ENCODE results near the gene BIN2. TPM values are rescaled to one million over a fixed set of nuclear protein-coding genes. Genes with fewer than 3 reads are reported as not detected.
A peak's percentile ranks its signal among the peaks of the same experiment; 100 is the strongest.

The BIN2 gene
- total and polyA plus RNA-seq, 9 of the 15 experiments (the other 6 are each of a cell fraction or from before 2014, with no cell fraction given): 0.04 to 0.39 (median 0.25) TPM; not detected in 1

DNA sequence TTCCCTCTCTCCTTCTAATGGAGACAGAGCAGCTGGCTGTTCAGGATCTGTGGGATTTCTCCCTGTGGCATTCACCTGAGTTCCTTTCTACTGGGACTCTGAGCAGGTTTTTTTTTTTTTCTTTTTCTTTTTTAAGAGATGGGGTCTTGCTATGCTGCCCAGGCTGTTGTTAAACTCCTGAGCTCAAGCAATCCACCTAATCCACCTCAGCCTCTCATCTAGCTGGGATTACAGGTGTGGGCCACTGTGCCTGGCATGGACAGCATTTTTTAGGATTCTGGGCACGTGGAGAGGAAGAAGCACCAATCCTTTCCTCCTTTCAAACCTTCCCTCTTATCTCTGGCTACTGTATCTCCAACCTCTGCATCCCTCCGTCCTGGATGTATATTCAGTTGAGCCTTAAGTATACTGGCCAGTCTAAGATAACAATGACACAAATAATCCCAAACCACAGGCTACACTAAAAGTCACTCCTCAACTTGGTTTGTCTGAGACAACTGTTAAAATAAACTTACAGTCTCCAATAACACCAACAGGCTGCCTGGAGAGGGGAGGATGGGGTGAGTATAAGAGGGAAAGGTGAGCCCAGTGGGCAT lies 38.9 kb upstream of the BIN2 start (continued):
- TF ChIP-seq TEAD4 (IDR thresholded peaks at IDR 0.05; ENCODE audit: low read length) (peak; percentile 83), TEAD4 (CRISPR knock-in tag; IDR thresholded peaks at IDR 0.05; ENCODE audit: borderline replicate concordance) (no peak), GTF2F1 (IDR thresholded peaks at IDR 0.05; ENCODE audit: low read depth, low read length) (no peak), ZZZ3 (IDR thresholded peaks at IDR 0.05) (no peak), TBL1XR1 (IDR thresholded peaks at IDR 0.05; ENCODE audit: low read length in 2 of 2) (0 out of 4 replicates have a peak, but pooled peaks of 1 of the 2 experiments have one; percentile 16), CBFA2T3 (IDR thresholded peaks at IDR 0.05) (peak; percentile 93), ZFP36 (IDR thresholded peaks at IDR 0.05; ENCODE audit: low read depth, low read length, partially characterized antibody) (no peak), NBN (IDR thresholded peaks at IDR 0.05; ENCODE audit: low read depth) (no peak), ZFP1 (CRISPR knock-in tag; IDR thresholded peaks at IDR 0.05) (no peak), ETV1 (tag; conservative IDR thresholded peaks at IDR 0.05; ENCODE audit: low read depth) (no peak), ZNF717 (CRISPR knock-in tag; IDR thresholded peaks at IDR 0.05) (no peak), ZNF41 (CRISPR knock-in tag; conservative IDR thresholded peaks at IDR 0.05) (no peak), MCM5 (IDR thresholded peaks at IDR 0.05; ENCODE audit: low read depth) (no peak), NCOA1 (IDR thresholded peaks at IDR 0.05; ENCODE audit: low read depth) (no peak)
- TF ChIP-seq, protein P1, sequence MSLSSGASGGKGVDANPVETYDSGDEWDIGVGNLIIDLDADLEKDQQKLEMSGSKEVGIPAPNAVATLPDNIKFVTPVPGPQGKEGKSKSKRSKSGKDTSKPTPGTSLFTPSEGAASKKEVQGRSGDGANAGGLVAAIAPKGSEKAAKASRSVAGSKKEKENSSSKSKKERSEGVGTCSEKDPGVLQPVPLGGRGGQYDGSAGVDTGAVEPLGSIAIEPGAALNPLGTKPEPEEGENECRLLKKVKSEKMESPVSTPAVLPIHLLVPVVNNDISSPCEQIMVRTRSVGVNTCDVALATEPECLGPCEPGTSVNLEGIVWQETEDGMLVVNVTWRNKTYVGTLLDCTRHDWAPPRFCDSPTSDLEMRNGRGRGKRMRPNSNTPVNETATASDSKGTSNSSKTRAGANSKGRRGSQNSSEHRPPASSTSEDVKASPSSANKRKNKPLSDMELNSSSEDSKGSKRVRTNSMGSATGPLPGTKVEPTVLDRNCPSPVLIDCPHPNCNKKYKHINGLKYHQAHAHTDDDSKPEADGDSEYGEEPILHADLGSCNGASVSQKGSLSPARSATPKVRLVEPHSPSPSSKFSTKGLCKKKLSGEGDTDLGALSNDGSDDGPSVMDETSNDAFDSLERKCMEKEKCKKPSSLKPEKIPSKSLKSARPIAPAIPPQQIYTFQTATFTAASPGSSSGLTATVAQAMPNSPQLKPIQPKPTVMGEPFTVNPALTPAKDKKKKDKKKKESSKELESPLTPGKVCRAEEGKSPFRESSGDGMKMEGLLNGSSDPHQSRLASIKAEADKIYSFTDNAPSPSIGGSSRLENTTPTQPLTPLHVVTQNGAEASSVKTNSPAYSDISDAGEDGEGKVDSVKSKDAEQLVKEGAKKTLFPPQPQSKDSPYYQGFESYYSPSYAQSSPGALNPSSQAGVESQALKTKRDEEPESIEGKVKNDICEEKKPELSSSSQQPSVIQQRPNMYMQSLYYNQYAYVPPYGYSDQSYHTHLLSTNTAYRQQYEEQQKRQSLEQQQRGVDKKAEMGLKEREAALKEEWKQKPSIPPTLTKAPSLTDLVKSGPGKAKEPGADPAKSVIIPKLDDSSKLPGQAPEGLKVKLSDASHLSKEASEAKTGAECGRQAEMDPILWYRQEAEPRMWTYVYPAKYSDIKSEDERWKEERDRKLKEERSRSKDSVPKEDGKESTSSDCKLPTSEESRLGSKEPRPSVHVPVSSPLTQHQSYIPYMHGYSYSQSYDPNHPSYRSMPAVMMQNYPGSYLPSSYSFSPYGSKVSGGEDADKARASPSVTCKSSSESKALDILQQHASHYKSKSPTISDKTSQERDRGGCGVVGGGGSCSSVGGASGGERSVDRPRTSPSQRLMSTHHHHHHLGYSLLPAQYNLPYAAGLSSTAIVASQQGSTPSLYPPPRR (CRISPR knock-in tag; IDR thresholded peaks at IDR 0.05; ENCODE audit: borderline replicate concordance): no peak
- TF ChIP-seq, protein P2, sequence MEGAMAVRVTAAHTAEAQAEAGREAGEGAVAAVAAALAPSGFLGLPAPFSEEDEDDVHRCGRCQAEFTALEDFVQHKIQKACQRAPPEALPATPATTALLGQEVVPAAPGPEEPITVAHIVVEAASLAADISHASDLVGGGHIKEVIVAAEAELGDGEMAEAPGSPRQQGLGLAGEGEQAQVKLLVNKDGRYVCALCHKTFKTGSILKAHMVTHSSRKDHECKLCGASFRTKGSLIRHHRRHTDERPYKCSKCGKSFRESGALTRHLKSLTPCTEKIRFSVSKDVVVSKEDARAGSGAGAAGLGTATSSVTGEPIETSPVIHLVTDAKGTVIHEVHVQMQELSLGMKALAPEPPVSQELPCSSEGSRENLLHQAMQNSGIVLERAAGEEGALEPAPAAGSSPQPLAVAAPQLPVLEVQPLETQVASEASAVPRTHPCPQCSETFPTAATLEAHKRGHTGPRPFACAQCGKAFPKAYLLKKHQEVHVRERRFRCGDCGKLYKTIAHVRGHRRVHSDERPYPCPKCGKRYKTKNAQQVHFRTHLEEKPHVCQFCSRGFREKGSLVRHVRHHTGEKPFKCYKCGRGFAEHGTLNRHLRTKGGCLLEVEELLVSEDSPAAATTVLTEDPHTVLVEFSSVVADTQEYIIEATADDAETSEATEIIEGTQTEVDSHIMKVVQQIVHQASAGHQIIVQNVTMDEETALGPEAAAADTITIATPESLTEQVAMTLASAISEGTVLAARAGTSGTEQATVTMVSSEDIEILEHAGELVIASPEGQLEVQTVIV (CRISPR knock-in tag; IDR thresholded peaks at IDR 0.05; ENCODE audit: borderline replicate concordance): no peak
- TF ChIP-seq, protein P3, sequence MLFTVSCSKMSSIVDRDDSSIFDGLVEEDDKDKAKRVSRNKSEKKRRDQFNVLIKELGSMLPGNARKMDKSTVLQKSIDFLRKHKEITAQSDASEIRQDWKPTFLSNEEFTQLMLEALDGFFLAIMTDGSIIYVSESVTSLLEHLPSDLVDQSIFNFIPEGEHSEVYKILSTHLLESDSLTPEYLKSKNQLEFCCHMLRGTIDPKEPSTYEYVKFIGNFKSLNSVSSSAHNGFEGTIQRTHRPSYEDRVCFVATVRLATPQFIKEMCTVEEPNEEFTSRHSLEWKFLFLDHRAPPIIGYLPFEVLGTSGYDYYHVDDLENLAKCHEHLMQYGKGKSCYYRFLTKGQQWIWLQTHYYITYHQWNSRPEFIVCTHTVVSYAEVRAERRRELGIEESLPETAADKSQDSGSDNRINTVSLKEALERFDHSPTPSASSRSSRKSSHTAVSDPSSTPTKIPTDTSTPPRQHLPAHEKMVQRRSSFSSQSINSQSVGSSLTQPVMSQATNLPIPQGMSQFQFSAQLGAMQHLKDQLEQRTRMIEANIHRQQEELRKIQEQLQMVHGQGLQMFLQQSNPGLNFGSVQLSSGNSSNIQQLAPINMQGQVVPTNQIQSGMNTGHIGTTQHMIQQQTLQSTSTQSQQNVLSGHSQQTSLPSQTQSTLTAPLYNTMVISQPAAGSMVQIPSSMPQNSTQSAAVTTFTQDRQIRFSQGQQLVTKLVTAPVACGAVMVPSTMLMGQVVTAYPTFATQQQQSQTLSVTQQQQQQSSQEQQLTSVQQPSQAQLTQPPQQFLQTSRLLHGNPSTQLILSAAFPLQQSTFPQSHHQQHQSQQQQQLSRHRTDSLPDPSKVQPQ (CRISPR knock-in tag; IDR thresholded peaks at IDR 0.05; ENCODE audit: borderline replicate concordance): no peak

All from K562 (cell line).